ENCODE measurements around the gene PPP6R3.
"Not testable (repeated sequence)": the region's sequence is repeated elsewhere in the genome, so short reads cannot be mapped to it uniquely, and the experiment has no call there.

Gene PPP6R3

DNA sequence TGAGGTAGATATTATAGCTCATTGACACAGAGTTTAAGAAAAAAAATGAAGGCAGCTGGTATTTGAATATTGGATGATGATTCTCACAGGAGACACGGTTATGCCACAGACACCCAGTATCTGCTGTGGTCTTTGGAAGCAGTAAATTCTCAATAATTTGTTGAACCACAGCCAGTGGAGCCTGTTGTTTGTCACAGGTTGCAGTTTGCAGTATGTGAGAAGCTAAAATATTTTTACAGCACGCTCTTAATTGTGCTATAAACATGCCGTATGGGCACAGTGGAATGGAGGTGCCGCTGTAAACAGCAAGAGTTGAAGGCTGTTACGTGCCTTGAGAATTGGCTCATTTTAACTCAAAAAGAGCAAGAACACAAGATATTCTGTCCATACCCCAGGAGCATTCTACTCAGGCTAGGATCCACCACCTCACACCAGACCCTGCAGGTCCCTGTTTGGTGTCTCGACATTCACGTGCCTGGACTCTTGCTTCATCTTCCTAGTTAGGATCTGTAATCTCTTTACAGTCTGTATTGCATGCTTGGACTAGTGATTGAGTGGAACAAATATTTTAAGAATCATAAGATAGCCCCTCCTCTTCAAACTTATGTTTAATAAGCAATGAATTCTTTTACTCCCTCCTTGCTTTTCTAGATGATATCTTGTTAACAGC, 129.1 kb downstream of the PPP6R3 start:
- in situ Hi-C loops (cut with MboI; ENCODE audit: low sequenced_read_pairs), result no loop called here

DNA sequence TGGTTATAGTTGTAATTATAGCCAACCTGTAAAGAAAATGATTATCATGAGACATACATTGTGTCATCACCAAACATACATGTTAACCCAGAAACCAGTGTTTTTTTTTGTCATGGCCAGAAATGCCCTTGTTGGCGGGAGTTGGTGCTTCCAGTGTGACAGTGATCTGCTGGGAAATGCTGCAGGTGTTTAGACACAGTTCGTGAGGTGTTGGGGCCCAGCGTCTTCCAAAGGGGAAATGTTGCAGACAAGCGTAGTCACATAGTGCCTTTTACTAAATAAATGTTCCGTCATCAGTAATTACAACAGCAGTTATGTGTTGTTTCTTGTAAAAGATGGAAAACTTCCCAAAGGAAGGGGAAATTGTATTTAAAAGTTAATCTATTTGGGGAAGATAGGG, 131.2 kb downstream of the PPP6R3 start:
- in situ Hi-C loops (cut with MboI; ENCODE audit: low sequenced_read_pairs), result no loop called here

DNA sequence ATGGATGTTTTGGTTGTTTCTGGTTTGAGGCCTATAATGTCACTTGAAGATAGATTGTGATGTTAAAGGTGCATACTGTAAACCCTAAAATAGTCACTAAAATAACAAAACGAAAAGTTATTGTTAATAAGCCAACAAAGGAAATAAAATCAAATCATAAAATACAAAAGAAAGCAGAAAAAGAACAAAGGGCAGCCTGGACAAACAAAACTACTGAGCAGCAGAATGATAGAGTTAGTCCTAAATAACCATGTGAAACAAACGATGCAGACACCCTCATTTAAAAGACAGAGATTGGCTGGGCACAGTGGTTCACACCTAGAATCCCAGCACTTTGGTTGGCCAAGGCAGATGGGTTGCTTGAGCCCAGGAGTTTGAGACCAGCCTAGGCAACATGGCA, 132.9 kb downstream of the PPP6R3 start:
- in situ Hi-C loops (cut with MboI; ENCODE audit: low sequenced_read_pairs), result no loop called here

DNA sequence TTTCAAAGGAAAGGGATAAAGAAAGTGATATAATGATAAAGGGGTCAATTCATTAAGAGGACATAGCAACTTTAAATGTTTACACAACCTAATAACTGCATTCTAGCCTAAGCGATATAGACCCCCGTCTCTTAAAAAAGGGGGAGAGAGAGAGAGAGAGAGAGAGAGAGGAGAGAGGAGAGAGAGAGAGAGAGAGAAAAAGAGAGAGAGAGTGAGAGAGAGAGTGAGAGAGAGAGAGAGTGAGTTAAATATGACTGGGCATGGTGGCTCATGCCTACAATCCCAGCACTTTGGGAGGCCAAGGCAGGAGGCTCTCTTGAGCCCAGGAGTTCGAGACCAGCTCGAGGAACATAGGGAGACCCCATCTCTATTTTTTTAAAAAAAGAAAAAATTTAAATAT, 133.6 kb downstream of the PPP6R3 start:
- in situ Hi-C loops (cut with MboI; ENCODE audit: low sequenced_read_pairs), result no loop called here

DNA sequence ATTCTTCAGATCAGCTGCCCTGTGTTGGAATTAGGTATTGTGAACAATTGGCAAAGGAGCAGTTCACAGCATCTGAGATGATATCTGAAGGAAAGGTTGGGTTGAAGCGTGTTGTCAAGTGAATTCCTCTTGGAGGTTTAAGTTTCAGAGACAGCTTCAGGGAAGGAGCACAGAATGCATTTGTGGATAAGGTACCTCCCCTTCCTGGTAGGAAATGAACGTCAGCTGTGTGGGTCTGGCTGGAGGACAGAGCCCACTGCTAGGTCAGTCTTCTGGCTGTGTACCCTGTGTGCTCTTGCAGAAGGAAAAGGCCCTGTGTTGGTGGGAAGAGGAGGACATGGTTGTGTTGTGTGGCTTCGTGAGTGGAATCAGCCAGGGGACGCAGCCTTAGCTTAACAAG, 135.7 kb downstream of the PPP6R3 start:
- in situ Hi-C loops (cut with MboI; ENCODE audit: low sequenced_read_pairs), result no loop called here

DNA sequence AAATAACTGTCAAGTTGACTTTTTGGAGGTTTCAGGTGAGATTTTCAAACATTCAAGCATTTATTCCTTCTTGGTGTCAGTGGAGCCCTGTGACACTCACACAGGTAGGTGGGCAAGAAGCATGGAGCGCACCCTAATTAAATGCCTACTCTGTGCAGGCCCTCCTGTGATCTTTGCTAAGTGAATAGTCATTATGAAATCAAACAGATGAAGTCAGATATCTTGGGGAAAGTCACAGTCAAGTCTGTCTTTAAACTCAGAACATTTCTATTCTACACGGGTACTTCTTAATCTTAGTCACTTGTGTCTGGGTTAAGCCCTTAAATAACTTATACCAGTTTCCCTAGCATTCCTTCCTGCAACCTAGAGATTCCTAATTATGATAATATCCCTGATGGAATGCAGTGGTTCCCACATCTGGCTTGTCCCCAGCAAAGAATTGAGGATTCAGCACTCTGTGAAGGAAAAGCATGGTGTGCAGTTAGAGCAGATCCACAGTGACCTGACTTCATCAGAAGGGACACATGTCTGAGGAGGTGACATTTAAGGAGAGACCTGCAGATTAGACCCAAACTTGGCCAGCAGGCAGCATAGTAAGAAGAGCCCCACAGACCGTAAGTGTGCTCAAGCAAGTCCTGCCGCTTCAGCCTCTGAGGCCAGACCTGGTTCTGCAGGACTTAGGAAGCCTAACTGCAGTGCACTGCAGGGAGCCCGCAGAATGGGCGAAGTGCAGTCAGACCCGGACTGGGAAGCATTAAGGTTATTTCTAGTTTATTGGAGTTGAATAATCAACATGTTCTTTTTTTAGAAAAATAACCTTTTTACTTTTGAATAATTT, 138.5 kb downstream of the PPP6R3 start:
- in situ Hi-C loops (cut with MboI; ENCODE audit: low sequenced_read_pairs), result no loop called here

DNA sequence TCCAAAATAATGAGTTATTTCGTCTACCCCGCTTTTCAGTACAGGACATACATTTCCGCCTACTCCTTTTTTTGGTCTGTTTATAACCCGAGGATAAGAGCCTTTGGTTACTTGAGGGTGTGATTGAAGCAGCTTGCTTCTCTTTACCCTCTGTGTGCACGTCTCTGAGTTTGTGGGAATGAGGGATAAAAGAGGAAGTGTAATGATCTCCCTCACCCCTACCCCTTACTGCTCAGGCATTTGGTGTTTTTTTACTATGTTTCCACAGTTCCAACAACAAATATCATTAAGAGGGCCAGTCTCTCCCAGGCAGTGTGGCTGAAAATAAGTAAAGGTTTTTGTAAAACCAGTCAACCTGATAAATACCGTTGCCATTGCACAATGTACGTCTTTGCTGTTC, 140.6 kb downstream of the PPP6R3 start:
- in situ Hi-C loops (cut with MboI; ENCODE audit: low sequenced_read_pairs), result no loop called here

DNA sequence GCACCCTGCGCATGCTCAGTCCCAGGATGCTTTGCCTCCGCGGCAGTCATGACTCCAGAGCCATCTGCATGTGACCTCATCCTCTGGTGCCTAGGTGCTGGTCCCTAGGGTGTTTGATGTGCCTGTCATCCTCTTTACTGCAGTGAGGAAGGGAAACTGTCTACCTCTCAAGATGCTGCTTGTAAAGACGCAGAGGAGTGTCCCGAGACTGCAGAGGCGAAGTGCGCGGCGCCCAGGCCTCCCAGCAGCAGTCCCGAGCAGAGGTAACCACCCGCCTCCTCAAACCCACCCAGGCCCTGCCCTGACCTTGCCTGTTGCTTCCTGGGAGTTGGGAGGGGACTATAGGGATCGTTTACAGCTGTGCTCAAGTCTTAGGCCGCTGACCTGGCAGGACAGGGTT, 149.2 kb downstream of the PPP6R3 start:
- in situ Hi-C loops (cut with MboI; ENCODE audit: low sequenced_read_pairs), result no loop called here

DNA sequence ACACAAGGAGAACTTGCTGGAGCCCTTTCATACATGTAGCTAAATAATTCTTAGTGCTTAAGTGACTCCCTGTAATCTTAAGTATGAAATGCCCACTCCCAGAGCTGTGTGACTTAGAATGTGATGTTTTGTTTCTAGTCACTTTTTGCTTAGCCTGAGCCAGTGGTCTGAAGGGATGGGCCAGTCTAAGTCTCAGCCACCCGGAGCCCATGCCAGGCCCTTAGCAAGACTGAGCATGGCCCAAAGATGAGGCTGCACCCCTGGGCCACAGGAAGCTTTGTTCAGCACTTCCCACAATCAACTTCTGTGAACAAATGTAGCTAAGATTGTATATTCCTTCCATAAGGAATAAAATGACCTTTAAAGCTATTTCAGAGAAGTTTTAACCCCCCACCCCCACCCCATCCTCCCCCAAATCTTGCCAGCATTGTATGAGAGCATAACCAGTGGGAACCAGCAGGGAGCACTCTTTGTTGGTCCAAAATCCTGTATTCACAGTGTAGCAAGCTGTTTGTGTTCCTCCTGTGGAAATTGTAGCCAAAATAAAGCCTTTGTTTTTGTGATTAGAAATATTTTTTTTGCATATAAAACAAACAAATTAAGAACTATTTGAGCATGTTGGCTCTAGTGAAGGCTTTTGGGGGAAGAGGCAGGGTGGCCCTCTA, 150.0 kb downstream of the PPP6R3 start:
- in situ Hi-C loops (cut with MboI; ENCODE audit: low sequenced_read_pairs), result no loop called here

DNA sequence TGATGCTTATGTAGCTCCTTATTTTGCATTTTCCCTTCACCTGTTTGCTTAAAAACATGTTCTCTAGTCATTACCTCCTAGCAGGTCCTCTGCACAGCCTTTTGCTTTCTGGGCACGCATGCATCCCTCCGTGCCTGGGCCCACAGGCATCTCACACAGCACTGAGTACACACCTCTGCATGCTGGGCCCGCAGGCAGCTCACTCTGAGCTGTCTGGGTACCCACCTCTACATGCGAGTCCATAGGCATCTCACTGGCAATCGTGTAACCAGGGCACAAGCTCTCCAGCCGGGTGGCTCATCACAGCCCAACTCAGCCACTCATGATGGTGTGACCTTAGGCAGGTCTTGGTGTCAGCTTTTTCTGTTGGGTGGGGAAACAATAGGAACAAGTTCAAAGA, 155.1 kb downstream of the PPP6R3 start:
- in situ Hi-C loops (cut with MboI; ENCODE audit: low sequenced_read_pairs), result no loop called here

DNA sequence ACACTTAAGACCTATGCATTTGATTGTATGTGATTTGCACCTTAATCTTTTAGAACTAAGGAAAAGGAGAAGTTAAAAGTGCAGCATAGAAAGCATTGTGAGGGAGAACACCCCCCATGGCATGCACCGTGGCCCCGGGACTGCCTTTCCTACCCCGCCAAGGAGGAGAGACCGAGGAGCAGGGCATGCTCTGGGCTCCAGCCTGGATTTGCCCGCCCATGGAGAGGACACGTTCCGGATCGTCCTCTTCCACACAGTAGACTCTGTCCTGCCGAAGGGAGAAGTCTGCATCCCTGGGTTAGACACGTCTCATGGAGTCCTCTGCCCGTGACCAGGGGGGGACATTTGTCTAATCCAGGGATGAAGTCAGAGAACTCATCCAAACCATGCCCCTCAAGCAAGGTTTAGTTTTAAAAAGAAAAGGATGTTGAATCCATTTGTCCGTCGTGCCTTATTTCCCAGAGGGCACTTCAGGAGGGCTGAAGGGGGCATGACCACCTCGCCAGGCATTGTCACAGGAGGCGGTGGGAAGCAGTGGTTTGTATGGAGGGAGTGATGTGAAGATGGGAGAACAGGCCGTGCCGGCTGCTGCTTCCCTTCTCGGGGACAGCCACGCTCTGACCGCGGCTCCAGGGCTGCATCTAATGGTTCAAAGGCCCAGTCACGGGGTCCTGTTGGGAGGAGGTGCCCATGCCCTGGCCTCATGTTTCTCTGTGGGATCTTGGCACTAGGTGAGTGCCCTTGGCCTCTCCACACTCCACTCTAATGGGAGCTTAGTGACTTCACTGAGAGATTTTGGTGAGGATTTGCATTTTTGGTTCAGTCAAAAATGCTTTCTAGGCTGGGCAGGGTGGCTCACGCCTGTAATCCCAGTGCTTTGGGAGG, 157.6 kb downstream of the PPP6R3 start:
- in situ Hi-C loops (cut with MboI; ENCODE audit: low sequenced_read_pairs), result no loop called here

DNA sequence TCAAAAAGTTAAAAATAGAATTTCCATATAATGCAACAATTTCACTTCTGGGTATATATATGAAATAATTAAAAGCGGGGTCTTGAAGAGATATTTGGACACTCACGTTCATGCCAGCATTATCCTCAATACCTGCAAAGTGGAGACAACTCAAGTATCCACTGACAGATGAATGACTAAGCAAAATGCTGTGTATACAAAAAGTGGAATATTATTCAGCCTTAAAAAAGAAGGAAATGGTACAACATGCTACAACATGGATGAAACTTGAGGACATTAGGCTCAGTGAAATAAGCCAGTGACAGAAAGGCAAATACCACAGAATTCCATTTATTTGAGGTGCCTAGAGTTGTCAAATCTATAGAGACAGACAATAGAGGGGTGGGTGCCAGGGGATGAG, 161.3 kb downstream of the PPP6R3 start:
- in situ Hi-C loops (cut with MboI; ENCODE audit: low sequenced_read_pairs), result no loop called here

DNA sequence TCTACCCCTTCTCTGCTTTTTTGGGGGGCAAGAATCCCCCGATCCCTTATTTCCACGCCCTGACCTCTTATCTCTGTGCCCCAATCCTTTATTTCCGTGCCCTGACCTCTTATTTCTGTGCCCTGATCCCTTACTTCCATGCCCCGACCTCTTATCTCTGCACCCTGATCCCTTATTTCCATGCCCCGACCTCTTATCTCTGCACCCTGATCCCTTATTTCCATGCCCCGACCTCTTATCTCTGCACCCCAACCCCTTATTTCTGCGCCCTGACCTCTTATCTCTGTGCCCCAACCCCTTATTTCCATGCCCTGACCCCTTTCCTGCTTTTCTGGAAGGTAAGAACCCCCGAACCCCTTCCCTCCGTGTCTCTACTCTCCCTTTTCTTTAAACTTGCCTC, 163.2 kb downstream of the PPP6R3 start:
- in situ Hi-C loops (cut with MboI; ENCODE audit: low sequenced_read_pairs), result not testable (repeated sequence)

DNA sequence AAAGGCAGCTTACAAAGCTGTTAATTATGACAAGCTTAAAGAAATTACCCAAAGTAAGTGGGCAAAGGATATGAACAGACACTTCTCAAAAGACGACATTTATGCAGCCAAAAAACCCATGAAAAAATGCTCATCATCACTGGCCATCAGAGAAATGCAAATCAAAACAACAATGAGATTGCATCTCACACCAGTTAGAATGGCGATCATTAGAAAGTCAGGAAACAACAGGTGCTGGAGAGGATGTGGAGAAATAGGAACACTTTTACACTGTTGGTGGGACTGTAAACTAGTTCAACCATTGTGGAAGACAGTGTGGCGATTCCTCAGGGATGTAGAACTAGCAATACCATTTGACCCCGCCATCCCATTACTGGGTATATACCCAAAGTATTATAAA, 164.5 kb downstream of the PPP6R3 start:
- in situ Hi-C loops (cut with MboI; ENCODE audit: low sequenced_read_pairs), result not testable (repeated sequence)

DNA sequence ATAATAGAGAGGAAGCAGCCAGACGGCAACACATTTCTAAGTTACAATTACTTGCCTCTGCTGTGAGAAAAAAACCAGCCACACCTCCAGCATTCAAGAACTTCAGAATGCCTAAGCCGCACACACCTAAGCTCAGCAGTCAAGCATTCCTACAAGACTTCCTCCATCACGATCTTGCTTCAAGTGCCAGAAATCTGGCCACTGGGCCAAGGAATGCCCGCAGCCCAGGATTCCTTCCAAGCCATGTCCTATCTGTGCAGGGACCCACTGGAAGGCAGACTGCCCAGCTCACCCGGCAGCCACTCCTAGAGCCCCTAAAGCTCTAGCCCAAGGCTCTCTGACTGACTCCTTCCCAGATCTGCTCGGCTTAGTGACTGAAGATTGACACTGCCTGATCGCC, 165.7 kb downstream of the PPP6R3 start:
- in situ Hi-C loops (cut with MboI; ENCODE audit: low sequenced_read_pairs), result not testable (repeated sequence)

DNA sequence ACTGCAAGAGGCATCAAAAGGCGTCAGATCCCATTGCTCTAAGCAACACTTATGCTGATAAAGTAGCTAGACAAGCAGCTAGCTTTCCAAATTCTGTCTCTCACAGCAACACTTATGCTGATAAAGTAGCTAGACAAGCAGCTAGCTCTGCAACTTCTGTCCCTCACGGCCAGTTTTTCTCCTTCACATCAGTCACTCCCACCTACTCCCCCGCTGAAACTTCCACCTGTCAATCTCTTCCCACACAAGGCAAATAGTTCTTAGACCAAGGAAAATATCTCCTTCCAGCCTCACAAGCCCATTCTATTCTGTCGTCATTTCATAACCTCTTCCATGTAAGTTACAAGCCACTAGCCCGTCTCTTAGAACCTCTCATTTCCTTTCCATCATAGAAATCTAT, 168.3 kb downstream of the PPP6R3 start:
- in situ Hi-C loops (cut with MboI; ENCODE audit: low sequenced_read_pairs), result not testable (repeated sequence)

DNA sequence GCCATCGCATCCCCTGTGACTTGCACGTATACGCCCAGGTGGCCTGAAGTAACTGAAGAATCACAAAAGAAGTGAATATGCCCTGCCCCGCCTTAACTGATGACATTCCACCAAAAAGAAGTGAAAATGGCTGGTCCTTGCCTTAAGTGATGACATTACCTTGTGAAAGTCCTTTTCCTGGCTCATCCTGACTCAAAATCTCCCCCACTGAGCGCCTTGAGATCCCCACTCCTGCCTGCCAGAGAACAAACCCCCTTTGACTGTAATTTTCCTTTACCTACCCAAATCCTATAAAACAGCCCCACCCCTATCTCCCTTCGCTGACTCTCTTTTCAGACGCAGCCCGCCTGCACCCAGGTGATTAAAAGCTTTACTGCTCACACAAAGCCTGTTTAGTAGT, 171.8 kb downstream of the PPP6R3 start:
- in situ Hi-C loops (cut with MboI; ENCODE audit: low sequenced_read_pairs), result not testable (repeated sequence)

DNA sequence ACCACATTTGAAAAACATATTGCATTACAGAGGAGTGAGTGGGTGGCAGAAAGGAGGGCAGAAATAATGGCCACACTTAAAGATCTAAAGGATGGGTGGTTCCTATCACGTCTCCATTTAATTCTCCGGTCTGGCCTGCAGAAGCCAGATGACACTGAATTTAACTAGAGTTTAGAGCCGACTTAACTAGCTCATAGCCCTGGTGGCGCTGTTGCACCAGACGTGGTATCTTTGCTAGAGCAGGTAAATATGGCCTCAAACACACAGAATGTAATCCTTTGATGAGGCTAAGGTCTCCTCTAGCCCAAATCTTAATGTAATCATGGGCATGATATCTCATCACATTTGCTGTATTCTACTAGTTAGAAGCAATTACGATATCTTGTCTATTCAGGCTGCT, 172.2 kb downstream of the PPP6R3 start:
- in situ Hi-C loops (cut with MboI; ENCODE audit: low sequenced_read_pairs), result no loop called here

DNA sequence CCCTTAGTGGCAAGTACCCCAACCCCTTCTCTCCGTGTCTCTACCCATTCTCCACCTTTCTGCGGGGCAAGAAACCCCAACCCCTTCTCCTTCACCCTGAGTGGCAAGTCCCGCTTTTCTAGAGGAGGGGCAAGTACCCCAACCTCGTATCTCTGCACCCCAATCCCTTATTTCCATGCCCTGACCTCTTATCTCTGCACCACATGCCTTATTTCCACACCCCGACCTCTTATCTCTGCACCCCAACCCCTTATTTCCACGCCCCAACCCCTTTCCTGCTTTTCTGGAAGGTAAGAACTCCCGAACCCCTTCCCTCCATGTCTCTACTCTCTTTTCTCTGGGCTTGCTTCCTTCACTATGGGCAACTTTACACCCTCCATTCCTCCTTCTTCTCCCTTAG, 174.1 kb downstream of the PPP6R3 start:
- in situ Hi-C loops (cut with MboI; ENCODE audit: low sequenced_read_pairs), result not testable (repeated sequence)

DNA sequence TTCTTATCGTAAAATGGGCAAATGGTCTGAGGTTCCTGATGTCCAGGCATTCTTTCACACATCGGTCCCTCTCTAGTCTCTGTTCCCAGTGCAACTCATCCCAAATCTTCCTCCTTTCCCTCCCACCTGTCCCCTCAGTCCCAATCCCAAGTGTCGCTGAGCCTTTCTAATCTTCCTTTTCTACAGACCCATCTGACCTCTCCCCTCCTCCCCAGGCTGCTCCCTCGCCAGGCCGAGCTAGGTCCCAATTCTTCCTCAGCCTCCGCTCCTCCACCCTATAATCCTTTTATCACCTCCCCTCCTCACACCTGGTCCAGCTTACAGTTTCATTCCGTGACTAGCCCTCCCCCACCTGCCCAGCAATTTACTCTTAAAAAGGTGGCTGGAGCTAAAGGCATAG, 174.6 kb downstream of the PPP6R3 start:
- in situ Hi-C loops (cut with MboI; ENCODE audit: low sequenced_read_pairs), result not testable (repeated sequence)

DNA sequence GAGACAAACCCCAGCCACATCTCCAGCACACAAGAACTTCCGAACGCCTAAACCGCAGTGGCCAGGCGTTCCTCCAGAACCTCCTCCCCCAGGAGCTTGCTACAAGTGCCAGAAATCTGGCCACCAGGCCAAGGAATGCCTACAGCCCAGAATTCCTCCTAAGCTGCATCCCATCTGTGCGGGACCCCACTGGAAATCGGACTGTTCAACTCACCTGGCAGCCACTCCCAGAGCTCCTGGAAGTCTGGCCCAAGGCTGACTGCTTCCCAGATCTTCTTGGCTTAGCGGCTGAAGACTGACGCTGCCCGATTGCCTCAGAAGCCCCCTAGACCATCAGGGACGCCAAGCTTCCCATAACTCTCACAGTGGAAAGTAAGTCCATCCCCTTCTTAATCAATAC, 175.3 kb downstream of the PPP6R3 start:
- in situ Hi-C loops (cut with MboI; ENCODE audit: low sequenced_read_pairs), result not testable (repeated sequence)
